ENCODE results near the gene HCN3.
A peak's percentile ranks its signal among the peaks of the same experiment; 100 is the strongest.

Gene HCN3

DNA sequence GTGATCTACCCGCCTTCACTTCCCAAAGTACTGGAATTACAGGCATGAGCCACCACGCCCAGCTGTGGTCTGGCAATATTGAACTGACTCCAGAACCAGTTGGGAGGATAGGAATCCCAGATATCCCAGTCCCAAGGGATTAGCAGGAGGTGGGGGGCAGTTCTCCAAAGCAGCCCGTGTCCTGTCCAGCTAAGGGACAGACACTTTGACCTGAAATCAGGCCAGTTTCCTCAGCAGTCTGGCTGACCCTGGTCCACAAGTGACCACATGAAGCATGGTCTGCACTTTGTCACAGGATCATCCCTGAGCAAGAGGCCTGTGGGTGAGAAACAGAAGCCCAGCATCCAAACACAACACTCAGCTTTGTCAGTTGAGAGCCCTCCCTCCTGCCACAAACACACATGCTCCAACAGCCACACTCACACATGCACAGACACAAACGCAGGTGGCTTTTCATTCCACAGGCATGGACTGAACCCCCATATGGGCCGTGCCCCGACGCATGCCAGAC is 28.7 kb downstream of the HCN3 start:
- H3K9me2 ChIP-seq (replicated peaks; ENCODE audit: low read depth, low read length) = no peaks in the 10 kb centered on the region
- TF ChIP-seq EZH2phosphoT487 (IDR thresholded peaks at IDR 0.05; ENCODE audit: borderline replicate concordance) = no peak
- TF ChIP-seq, protein P1, sequence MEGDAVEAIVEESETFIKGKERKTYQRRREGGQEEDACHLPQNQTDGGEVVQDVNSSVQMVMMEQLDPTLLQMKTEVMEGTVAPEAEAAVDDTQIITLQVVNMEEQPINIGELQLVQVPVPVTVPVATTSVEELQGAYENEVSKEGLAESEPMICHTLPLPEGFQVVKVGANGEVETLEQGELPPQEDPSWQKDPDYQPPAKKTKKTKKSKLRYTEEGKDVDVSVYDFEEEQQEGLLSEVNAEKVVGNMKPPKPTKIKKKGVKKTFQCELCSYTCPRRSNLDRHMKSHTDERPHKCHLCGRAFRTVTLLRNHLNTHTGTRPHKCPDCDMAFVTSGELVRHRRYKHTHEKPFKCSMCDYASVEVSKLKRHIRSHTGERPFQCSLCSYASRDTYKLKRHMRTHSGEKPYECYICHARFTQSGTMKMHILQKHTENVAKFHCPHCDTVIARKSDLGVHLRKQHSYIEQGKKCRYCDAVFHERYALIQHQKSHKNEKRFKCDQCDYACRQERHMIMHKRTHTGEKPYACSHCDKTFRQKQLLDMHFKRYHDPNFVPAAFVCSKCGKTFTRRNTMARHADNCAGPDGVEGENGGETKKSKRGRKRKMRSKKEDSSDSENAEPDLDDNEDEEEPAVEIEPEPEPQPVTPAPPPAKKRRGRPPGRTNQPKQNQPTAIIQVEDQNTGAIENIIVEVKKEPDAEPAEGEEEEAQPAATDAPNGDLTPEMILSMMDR (conservative IDR thresholded peaks at IDR 0.05; ENCODE audit: low read length) = no peak
- no peak overlapping the region for H2AFZ ChIP-seq (ENCODE audit: low read length)
- peaks cover 11% of the 10 kb centered on the region for H4K20me1 ChIP-seq (ENCODE audit: insufficient read depth, low read length, poor library complexity, severe bottlenecking)
- H3K27me3 ChIP-seq (ENCODE audit: insufficient read depth, low read length, poor library complexity, severe bottlenecking) = peaks cover 5% of the 10 kb centered on the region
- H3K9me3 ChIP-seq (ENCODE audit: insufficient read depth, low read depth, low read length) = no peaks in the 10 kb centered on the region
- peaks cover 9% of the 10 kb centered on the region for H3F3A ChIP-seq (ENCODE audit: low read depth)
- no peaks in the 10 kb centered on the region for H3K36me3 ChIP-seq (ENCODE audit: insufficient read depth, low read length)
- peaks cover 23% of the 10 kb centered on the region for H3K79me2 ChIP-seq (ENCODE audit: insufficient read depth, low read length)
- peaks cover 37% of the 10 kb centered on the region for H3K4me1 ChIP-seq (ENCODE audit: insufficient read depth, low read length, poor library complexity, severe bottlenecking)
- H3K4me2 ChIP-seq (ENCODE audit: low read depth, low read length, poor library complexity, severe bottlenecking) = peak overlapping the region; percentile 80
- no peak overlapping the region for H3K4me3 ChIP-seq (ENCODE audit: low read length, poor library complexity, severe bottlenecking)
- H3K9ac ChIP-seq (ENCODE audit: low read depth, low read length, poor library complexity, severe bottlenecking) = peak overlapping the region; percentile 51

DNA sequence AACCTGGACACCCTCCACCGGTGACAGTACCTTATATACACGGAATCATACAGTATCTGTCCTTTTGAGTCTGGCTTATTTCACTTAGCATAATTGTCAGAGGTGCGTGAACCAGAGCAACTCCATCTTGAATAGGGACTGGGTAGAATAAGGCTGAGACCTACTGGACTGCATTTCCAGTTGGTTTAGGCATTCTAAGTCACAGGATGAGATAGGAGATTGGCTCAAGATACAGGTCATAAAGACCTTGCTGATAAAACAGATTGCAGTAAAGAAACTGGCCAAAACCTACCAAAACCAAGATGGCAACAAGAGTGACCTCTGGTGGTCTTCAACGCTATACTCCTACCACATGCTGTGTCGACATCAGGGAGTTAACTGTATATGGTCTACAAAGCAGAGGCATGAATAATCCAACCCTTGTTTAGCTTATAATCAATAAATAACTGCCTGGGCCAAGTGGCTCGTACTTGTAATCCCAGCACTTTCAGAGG is 30.0 kb downstream of the HCN3 start:
- peaks cover 36% of the 10 kb centered on the region for H3K79me2 ChIP-seq (ENCODE audit: insufficient read depth, low read length)
- H2AFZ ChIP-seq (ENCODE audit: low read length) = no peak overlapping the region
- peak overlapping the region; percentile 80 for H3K4me2 ChIP-seq (ENCODE audit: low read depth, low read length, poor library complexity, severe bottlenecking)
- peaks cover 9% of the 10 kb centered on the region for H3F3A ChIP-seq (ENCODE audit: low read depth)
- H3K9ac ChIP-seq (ENCODE audit: low read depth, low read length, poor library complexity, severe bottlenecking) = peak overlapping the region; percentile 89
- H3K4me1 ChIP-seq (ENCODE audit: insufficient read depth, low read length, poor library complexity, severe bottlenecking) = peaks cover 47% of the 10 kb centered on the region
- H3K36me3 ChIP-seq (ENCODE audit: insufficient read depth, low read length) = peaks cover 3% of the 10 kb centered on the region; the same call in 1 of the 2 replicates
- peak overlapping the region; percentile 96 for H3K4me3 ChIP-seq (ENCODE audit: low read length, poor library complexity, severe bottlenecking)
- TF ChIP-seq EZH2phosphoT487 (IDR thresholded peaks at IDR 0.05; ENCODE audit: borderline replicate concordance) = no peak
- TF ChIP-seq, protein P1 (conservative IDR thresholded peaks at IDR 0.05; ENCODE audit: low read length) = peak; percentile 61
- peaks cover 5% of the 10 kb centered on the region for H3K27me3 ChIP-seq (ENCODE audit: insufficient read depth, low read length, poor library complexity, severe bottlenecking)
- no peaks in the 10 kb centered on the region for H3K9me2 ChIP-seq (replicated peaks; ENCODE audit: low read depth, low read length)
- no peaks in the 10 kb centered on the region for H3K9me3 ChIP-seq (ENCODE audit: insufficient read depth, low read depth, low read length)
- peaks cover 24% of the 10 kb centered on the region for H4K20me1 ChIP-seq (ENCODE audit: insufficient read depth, low read length, poor library complexity, severe bottlenecking)

DNA sequence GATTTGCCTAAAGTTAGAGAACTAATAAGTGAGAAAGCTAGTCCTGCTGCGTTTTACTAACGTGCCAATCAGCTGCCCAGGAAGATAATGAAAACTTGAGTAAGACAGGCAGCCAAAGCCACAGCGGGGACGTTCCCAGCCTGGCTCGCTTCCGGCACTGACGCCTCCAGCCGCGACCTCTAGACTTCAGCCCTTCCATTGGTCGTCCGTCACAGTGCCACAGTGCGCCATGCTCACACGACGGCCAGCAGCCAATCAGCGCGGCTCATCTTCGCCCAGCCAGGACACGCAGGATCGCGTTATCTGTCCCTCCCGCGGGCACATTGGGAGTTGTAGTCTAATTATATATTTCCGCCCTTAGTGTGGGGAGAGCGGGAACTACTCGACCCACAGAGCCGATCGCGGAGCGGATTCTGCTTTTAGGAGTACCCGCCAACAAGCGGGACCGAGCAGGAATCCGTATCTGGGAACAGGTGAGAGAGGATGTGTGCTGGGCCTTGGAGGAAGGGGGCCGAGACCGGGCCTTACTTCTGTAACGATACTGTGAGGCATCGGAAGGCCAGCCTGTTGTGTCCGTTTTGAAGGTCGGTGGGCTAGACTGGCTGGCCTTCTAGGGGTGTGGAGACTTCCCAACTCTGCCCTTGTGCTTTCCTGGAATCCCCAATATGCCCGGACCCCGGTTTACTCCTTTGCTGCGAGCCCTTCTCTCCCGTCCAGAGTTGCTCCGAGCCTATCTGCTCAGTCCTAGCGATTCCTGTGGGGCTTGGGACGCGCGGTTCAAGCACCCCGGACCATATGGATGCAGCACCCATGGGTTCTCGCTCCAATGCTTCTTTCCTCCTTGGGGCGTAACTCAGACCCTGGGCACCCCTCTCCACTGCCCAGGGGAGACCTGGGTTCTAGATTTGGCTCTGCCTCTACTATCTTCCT is 31.5 kb downstream of the HCN3 start, which contains the start of gene FDPS:
FDPS (plus strand) TSS at position 374 of the 930 bp plus-strand sequence. CDS start 924 bp downstream, outside the sequence.
- H3K79me2 ChIP-seq (ENCODE audit: insufficient read depth, low read length) = peaks cover 51% of the 10 kb centered on the region
- H3K4me1 ChIP-seq (ENCODE audit: insufficient read depth, low read length, poor library complexity, severe bottlenecking) = peaks cover 54% of the 10 kb centered on the region
- H3K9me3 ChIP-seq (ENCODE audit: insufficient read depth, low read depth, low read length) = no peaks in the 10 kb centered on the region
- TF ChIP-seq EZH2phosphoT487 (IDR thresholded peaks at IDR 0.05; ENCODE audit: borderline replicate concordance) = no peak
- TF ChIP-seq, protein P1 (conservative IDR thresholded peaks at IDR 0.05; ENCODE audit: low read length) = no peak
- peaks cover 10% of the 10 kb centered on the region; the same call in 1 of the 2 replicates for H3K36me3 ChIP-seq (ENCODE audit: insufficient read depth, low read length)
- peak within 1 kb of the TSS; percentile 26; the same call in 1 of the 2 replicates for H2AFZ ChIP-seq (ENCODE audit: low read length)
- H3K9me2 ChIP-seq (replicated peaks; ENCODE audit: low read depth, low read length) = no peaks in the 10 kb centered on the region
- H4K20me1 ChIP-seq (ENCODE audit: insufficient read depth, low read length, poor library complexity, severe bottlenecking) = peaks cover 26% of the 10 kb centered on the region
- H3K4me3 ChIP-seq (ENCODE audit: low read length, poor library complexity, severe bottlenecking) = peak within 1 kb of the TSS; percentile 96
- H3K9ac ChIP-seq (ENCODE audit: low read depth, low read length, poor library complexity, severe bottlenecking) = peak within 1 kb of the TSS; percentile 100
- H3K4me2 ChIP-seq (ENCODE audit: low read depth, low read length, poor library complexity, severe bottlenecking) = peak within 1 kb of the TSS; percentile 80
- peaks cover 9% of the 10 kb centered on the region for H3F3A ChIP-seq (ENCODE audit: low read depth)
- peaks cover 5% of the 10 kb centered on the region for H3K27me3 ChIP-seq (ENCODE audit: insufficient read depth, low read length, poor library complexity, severe bottlenecking)

Measured in Loucy (cell line).